Activated CD4-positive, CD25-positive, alpha-beta regulatory T cell treated with anti-CD3 and anti-CD28 coated beads, Interleukin-2, amount 50 U/mL, for 16 hours (primary cell): ENCODE measurements around the gene ARL15.
"Not testable (repeated sequence)": the region's sequence is repeated elsewhere in the genome, so short reads cannot be mapped to it uniquely, and the experiment has no call there.

Experiments used
- DNase-seq: peaks from one replicate; pipeline ENCODE4 v3.0.0-alpha.2; 2020; ENCODE audit warnings: low read depth, low spot score

ARL15 gene

DNA sequence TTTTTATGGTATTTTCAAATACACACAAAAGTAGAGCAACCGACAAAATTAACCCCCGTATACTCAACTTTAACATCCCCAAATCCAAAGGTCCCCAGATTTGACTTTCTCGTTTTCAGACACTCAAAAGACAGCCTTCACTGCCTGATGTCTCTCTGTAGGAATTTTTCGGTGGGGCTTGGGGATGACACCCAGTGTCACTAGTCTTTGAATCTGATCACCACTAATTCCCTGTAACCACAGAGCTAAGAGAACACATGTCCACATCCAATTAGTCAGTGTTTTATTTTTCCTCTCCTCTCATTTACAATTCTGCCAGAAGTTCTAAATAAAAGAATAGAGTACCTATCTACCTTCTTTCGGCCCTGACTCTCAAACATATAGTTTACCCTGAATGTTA lies 324.6 kb downstream of the ARL15 start:
- no peak for DNase-seq

DNA sequence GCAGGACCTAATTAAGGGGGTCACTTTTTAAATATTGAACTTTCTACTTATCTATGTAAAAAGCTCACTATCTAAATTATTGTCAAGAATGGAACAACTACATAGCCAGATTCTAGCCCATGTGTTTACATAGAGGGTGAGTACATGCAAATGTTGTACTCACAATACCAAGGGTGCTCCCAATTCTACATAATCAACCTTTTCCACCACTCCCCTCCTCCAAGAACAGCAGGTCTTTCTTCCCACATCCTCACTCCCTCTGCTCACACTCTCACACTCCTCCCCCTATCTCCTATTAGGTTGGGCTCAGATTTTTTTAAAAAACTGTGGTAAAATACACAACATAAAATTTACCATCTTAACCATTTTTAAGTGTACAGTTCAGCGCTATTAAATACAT lies 325.4 kb downstream of the ARL15 start:
- no peak for DNase-seq

DNA sequence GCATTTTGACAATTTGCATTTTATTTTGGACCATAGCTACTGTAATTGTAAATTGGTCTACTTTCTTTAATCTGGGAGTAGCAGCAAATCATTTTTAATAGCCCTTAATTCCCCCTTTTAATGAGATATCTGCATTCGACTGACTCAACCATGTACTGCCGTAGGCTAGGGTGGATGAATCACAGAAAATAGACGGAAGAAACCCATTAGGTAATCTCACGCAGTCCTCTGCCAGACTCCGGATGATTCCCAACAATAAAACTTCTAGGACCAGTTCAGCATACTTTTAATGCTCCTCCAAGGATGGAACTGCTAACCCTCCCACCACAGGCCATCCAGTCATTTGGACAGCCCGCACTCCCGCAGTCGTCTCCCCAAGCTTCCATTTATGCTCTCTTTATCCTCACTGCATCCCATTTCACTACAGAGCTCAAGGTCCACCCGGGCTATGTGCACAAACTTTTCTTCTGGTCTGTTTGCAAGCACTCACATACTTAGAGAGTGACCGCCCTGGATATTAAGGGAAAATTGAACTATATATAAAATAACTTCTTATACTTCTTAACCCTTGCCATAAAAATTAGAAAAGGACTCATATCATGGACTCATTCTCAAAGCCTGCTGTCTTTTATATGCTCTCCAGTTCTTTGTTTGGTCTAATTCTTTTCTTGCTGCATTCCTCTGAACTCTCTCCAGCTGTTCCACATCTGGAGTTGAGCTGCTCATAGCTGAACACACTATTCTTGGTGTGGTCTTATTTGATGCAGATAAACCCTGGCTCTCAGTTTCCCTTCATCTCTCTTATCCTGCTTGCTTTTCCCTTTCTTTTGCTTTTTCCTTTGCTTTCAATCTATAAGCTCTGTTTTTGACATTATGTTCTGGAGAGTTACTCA lies 326.6 kb downstream of the ARL15 start:
- no peak for DNase-seq

DNA sequence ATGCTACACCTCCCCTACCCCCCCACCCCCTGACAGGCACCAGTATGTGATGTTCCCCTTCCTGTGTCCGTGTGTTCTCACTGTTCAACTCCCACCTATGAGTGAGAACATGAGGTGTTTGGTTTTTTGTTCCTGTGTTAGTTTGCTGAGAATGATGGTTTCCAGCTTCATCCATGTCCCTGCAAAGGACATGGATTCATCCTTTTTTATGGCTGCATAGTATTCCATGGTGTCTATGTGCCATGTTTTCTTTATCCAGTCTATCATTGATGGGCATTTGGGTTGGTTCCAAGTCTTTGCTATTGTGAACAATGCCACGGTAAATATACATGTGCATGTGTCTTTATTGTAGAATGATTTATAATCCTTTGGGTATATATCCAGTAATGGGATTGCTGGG lies 328.1 kb downstream of the ARL15 start:
- not testable (repeated sequence) for DNase-seq

DNA sequence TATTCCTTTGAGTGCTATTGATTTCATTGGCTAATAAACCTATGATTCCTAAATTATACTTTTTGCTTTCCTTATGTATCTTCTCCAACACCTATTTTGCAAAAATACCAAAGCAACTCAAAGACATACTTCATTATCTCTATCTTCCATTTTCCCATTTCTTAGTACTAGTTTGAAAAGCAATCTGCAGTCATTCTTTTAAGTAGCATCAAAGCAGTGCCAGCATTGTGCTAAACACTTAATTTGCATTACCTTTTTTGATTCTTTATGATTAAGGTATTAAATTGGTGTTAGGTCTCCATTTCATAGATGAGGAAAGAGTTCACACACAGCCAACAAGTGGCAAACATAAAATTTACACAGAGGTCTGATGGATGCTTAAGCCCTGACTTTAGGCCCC lies 330.3 kb downstream of the ARL15 start:
- no peak for DNase-seq

DNA sequence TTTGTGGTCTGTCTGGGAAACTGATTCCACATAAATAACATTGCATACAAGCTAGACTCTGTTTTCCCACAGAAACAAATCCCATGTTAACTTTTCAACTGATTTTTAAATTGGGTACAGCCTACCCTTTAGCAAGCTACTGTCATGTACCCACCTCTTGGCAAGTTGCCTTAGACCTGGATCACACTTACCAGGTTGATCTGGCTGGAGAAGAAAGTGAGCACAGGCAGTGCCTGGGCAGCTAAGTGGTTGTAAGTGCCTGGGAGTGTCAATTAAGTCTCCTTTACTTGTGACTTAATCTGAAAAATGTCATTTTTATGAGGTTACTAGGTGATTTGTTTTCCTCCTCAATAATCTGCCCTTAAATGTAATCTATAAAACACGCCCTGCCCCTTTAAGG lies 336.4 kb downstream of the ARL15 start:
- no peak for DNase-seq

DNA sequence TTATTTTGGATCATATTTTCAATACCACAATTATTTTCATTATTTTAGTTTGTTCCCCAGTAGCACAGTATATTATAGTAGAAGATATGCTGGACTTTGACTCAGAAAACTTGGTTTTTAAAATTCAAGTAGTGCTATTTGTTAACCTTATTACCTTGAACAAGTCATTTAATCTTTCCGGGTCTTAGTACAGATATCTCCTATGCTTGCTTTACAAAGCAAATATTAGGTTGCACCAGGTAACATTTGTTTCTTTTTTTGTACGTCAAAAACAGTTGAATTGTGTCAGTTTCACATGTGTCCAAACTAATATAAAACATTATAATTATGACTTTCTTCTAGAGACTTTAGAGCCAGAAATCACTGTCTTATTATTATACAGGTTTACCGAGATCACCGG lies 338.1 kb downstream of the ARL15 start:
- DNase-seq, result no peak

DNA sequence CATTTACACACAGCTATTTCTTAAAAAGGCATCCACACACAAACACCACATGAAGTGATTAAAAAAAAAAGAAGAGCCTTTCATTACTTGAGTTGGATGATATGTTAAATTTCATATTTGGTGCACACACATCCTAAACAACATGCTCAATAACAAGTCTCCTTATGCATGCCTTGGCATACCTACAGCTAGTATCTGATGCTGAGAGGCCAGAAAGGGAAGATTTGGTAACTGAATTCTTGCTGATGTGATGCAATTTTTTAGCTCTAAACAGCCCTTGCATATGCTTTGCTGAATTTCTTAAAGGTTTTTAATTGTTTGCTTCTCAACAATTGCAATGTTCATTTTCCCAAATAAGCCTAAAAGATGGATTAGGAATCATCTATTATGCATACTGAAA lies 338.8 kb downstream of the ARL15 start:
- DNase-seq, result no peak

DNA sequence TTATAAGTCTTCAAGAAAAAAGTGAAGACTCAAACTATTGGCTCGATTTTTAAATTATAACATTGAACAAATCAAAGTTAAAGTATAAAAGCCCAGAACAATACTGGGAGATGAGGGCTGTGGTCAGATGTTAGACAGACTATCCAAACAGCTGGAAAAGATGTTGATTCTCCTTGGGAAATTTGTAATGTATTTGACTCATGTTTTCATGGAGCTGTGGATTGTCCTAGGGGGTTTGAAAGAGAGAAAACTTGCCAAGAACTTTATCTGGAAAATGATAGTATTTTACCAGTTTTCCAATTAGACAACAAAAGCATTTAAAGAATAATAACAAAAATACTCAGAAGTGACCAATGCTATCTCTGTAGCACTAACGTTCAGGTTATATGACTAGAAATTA lies 339.2 kb downstream of the ARL15 start:
- no peak for DNase-seq

DNA sequence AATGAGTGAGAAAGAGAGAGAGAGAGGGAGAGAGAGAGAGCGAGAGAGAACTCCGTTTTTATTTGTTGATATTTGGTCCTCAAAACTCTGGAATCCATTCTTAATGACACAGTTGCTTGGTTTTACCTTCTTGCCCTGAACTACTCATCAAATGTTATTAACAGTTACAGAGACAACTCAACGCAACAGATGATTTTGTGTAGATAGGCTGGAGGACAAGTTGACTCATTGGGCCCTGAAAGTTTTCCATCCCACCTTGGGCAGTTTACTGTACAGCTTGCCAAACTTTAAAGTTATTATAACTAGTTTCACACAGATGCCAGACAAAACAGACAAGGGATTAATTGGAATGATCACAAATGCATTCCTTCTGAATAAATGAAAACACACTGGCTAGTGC lies 339.9 kb downstream of the ARL15 start:
- no peak for DNase-seq

DNA sequence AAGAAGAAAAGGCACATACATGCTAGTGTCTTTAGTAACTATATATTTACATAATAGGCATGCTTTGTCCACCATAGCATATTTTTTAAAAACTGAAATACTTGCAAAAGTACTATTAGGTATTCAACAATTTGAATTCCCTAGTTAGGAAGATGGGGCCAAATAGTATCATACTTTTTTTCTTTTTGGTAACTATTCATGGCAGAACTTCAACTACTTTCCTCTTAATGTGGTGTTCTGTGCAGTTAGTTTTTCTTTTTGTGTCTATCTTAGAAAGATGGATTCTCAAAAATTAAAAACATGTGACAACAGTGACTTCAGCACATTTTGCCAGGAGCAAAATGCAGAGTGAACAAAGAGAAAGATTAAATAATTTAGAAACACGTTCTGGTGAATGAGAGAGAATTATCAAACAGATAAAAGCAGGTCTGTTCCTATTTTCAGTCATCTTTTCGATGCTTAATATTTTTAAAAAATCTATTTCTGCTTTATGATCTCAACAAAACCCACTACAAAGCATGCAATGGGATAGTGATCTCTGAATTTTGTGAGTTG lies 341.1 kb downstream of the ARL15 start:
- no peak for DNase-seq

DNA sequence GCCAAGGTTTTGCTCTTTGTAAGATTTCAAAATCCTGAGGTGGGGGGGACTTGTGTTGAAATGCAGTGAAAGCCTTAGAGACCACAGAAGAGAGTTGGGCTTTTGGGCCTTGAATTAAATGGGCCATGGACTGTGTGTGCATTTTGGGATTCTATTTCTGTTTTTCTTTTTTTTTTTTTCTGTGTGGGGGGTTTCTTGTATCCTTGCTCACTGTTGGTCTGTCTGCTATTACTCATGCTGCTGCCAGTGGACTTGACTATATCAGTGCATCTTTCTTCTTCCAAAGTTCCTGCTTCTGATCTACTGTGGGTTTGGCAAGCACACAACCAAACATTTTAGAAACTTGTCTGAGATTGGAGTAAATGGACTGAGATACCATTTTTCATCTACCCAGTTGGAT lies 344.9 kb downstream of the ARL15 start:
- no peak for DNase-seq

DNA sequence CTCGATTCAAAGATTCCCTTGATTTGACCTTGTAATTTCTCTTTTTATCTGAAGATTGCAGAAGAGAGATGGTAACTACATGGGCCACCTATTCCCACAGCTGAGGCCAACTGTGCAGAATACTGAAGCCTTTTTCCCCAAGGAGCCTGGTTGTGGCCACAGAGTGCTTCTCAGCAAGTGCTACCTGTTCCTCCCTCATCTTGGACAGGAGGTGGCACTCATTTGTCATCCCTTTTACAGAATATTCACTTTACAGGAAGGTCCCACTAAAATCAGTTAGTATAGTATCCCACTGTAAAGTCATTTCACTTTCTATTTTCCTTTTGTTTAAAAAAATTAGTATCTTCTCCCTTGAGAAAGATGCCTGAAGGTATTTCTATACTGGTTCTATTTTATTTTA lies 346.4 kb downstream of the ARL15 start:
- no peak for DNase-seq

DNA sequence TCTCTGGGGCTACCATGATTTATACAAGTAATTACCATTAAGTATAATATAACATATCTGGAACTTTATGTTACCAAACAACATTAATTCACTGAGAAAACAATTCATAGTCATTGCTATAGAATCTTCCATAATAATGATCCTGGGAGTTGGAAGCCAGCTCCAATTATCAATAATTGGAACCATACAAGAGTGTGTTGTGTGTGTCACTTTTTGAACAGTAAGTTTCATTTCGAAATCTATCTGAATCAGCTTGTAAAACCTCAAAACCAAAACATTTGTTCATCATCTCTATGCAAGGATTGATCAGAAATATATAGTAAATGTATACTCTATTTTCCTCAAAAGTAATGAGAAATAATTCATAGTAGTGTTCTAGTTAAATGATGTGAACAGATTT lies 348.1 kb downstream of the ARL15 start:
- DNase-seq, result no peak

DNA sequence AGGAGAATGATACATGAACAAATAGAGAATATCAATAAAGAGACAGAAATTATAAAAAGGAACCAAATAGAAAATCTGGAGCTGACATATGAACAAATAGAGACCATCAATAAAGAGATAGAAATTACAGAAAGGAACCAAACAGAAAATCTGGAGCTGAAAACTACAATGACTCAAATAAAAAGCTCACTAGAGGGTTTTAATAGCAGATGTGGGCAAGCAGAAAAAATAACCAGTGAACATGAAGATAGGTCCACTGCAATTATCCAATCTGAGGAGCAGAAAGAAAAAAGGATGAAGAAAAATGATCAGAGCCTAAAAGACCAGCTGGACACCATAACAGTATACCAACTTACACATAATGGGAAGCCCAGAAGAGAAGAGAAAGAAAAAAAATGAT lies 353.7 kb downstream of the ARL15 start:
- no peak for DNase-seq

DNA sequence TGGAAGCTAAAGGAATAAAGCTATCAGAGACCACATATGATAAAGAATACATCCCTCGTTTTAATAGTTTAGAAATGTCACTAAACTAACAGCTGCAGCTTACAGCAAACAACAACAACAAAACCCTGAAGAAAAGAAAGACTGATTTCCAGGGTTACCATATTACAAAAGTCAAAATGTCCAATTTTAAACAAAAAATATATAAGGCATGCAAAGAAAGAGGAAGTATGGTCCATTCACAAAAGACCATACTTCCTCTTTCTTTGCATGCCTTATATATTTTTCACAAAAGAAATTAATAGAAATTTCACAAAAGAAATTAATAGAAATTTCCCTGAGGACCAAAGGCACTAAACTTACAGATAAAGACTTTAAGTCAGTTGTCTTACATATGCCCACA lies 354.2 kb downstream of the ARL15 start:
- no peak for DNase-seq

DNA sequence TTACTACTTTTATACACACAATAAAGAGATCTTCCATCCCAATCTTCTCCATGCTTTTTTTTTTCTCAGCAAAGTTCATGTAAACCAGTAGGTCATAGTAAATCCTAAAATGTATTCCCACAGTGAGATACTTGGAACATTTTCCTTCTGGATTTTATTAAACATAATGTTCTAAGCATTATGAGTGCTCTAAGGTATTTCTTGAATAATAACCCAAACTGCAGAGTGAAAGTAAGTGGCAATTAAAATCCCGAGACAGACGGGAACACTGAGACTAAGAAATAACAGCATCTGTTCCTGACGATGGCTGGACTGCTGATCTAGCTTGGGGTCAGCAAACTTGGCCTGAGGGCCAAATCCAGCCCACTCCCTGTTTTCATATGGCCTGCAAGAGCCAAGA lies 359.8 kb downstream of the ARL15 start:
- no peak for DNase-seq

DNA sequence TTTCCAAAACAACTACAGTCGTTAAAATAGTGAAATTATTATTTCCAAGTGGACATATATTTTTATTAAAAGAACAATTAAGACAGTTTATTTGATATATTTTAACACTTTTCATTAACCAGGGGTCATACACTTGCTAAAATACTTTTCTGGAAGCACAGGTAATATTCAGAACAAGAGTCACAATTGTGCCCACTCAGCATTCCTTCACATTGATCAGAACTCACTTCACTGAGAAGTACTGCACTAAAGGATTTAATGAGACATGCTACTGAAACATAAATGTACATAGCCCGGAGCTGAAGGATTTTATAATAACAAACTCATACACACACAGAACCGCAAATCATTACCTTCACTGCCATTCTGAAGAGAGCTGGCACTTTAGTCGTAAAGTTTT lies 361.8 kb downstream of the ARL15 start:
- no peak for DNase-seq

DNA sequence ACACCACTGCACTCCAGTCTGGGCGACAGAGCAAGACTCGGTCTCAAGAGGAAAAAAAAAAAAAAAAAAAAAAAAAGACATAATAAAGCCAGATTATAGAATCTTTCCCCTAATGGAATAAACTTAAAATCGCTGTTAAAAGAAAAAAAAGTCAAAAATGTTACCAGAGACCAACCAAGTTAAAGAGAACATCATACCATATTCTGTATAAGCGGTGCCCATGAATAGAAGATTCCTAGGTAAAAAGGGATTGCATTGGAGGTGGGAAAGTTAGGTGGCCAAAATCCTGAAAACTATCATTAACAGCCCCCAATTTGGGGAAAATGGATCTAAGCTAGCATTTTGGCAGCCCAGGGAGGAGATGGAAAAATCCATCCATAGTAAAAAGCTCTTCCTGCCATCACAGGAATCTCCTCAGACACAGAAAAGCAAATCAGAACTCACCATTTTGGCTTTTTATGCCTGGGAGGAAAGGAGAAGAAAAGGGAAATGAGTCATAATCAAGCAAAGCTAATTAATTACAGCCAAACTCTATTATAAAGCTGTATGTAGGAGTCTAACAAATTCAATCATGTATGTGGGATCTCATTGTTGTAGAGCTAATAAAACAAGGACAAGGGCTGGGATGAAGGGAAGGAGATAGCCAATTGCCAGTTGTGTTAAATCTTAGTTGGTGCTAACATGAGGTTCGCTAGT lies 363.8 kb downstream of the ARL15 start:
- no peak for DNase-seq

DNA sequence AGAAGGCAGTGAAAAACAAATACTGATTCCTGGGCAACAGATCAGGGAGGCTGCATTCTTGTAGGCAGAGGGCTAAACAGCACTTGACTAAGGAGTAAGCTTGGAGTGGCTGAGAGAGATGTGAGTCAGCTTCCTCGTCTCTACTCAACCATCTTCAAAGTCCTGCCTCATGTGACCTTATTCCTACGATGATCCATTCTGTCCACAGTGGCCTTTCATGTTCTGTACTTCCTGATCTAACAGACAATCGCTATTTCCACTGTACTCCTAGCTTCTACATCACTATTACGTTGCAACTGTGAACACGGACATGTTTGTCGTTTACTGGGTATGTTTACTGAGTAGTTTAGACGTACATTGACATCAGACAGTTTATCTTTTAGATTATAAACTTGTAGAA lies 365.4 kb downstream of the ARL15 start:
- no peak for DNase-seq

DNA sequence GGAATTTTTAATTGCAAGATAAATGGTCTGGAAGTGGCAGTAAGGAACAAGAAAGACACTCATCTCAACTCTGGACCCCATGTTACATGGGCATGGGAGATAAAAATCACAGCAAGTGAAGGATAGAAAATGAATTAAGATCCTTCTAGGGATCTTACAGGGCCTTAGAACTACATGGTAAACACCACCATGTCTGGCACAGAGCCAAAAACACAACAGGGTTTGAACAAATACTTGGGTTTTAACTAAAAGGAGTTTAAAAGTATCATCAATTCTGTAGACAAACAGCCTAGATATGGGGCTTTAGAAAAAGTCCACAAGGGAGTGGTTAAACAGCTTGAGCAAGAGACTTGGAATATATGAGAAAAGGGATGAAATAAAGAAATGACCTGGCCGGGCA lies 366.4 kb downstream of the ARL15 start:
- DNase-seq, result no peak

DNA sequence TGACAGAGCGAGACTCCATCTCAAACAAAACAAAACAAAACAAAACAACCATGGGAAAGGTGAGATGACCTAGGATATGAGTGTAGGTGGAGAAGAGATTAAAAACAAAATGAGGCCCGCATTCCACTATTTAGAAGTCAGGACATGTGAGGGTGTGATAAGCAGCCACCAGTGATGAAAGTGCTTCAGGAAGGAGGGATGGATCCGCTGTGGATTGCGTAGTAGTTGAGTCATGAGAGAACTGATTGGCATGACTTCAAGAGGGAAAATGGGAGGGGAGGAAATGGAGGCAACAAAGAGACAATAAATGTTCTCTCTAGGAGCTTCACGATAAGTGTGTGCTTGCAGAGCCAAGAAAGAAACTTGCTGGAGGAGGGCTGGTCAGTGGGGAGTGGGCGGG lies 367.6 kb downstream of the ARL15 start:
- DNase-seq, result no peak

DNA sequence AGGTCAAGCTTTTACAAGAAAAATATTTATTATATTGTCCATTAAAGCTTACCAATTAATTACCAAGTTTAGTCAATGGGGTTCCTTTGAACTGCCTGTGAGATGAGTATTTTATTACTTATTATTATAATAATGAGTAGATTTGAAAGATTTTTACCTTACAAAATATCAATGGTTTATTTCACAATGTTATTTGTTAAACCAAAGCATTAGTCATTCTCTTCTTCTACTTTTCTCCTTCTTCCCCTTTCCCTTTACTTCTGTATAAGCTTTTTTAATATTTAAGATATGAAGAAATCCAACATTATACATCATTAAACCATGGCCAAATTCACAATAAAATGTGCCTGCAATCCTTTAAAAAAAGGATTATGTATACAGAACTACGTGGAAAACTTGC lies 369.5 kb downstream of the ARL15 start:
- DNase-seq, result no peak
